WTC11 (cell line): Measurements from ENCODE around the gene GRN. TPM values are rescaled to one million over a fixed set of nuclear protein-coding genes. Genes with fewer than 3 reads are reported as not detected.

Source experiments
- ATAC-seq: fragments of 200-7000 bp; cut with Tn5 transposase; 2 replicates; pipeline ENCODE4 v1.10.0; 2021; ENCODE audit warnings: mild to moderate bottlenecking, moderate library complexity
- CTCF ChIA-PET: fragments of 300-600 bp; sonication (Branson Sonifier 250); formaldehyde crosslinking; loops from one replicate; lab custom pipeline; 2021; ENCODE audit warnings: antibody characterized with exemption; lab: Charles Lee
- POLR2A ChIA-PET: fragments of 350-600 bp; sonication (Branson Sonifier 250); formaldehyde crosslinking; loops from one replicate; lab custom pipeline; 2021; ENCODE audit warnings: antibody characterized with exemption; lab: Charles Lee
- DNase-seq: peaks from one replicate; pipeline ENCODE4 v3.0.0; 2021; ENCODE audit warnings: low spot score
- H3K27ac Mint-ChIP-seq: 2 replicates; pipeline ENCODE4 v1.8.0; 2021; ENCODE audit warnings: mixed read lengths
- H3K27me3 Mint-ChIP-seq: 2 replicates; pipeline ENCODE4 v1.8.0; 2021; ENCODE audit warnings: low read depth, mild to moderate bottlenecking, moderate library complexity, mixed read lengths
- H3K36me3 Mint-ChIP-seq: 2 replicates; pipeline ENCODE4 v1.8.0; 2021; ENCODE audit warnings: mixed read lengths
- H3K4me1 Mint-ChIP-seq: 2 replicates; pipeline ENCODE4 v1.8.0; 2022; ENCODE audit warnings: mixed read lengths
- H3K4me3 Mint-ChIP-seq: 2 replicates; pipeline ENCODE4 v1.8.0; 2021; ENCODE audit warnings: mild to moderate bottlenecking, moderate library complexity, mixed read lengths
- H3K9me3 Mint-ChIP-seq: 2 replicates; pipeline ENCODE4 v1.8.0; 2021; ENCODE audit warnings: mixed read lengths
- ATF1 ChIP-seq: sonication (generic); formaldehyde crosslinking; IDR thresholded peaks from 2 replicates; pipeline ENCODE4 v1.8.1; 2023; ENCODE audit warnings: mild to moderate bottlenecking, moderate library complexity, missing genetic modification reagents
- CDX4 ChIP-seq: fragments of 250-450 bp; sonication (Bioruptor Pico); IDR thresholded peaks from 2 replicates; pipeline ENCODE4 v1.9.0; 2021; ENCODE audit warnings: moderate library complexity, mild to moderate bottlenecking, inconsistent platforms, borderline replicate concordance
- ESRRA ChIP-seq: sonication (generic); formaldehyde crosslinking; IDR thresholded peaks from 2 replicates; pipeline ENCODE4 v1.8.1; 2022; ENCODE audit warnings: mild to moderate bottlenecking, missing genetic modification reagents, borderline replicate concordance
- GRHL2 ChIP-seq: fragments of 250-450 bp; sonication (Bioruptor Pico); IDR thresholded peaks from 2 replicates; pipeline ENCODE4 v1.8.0; 2022; ENCODE audit warnings: mild to moderate bottlenecking, moderate library complexity; ENCODE audit not compliant: insufficient replicate concordance, severe bottlenecking
- IRF2 ChIP-seq: sonication (generic); formaldehyde crosslinking; IDR thresholded peaks from 2 replicates; pipeline ENCODE4 v1.8.0; 2022; ENCODE audit warnings: low read depth, missing genetic modification reagents, borderline replicate concordance
- JUN ChIP-seq: sonication (generic); formaldehyde crosslinking; IDR thresholded peaks from 2 replicates; pipeline ENCODE4 v1.8.0; 2023; ENCODE audit warnings: mild to moderate bottlenecking, missing genetic modification reagents
- MYBL2 ChIP-seq: sonication (generic); formaldehyde crosslinking; IDR thresholded peaks from 2 replicates; pipeline ENCODE4 v1.8.1; 2023; ENCODE audit warnings: mild to moderate bottlenecking, moderate library complexity, missing genetic modification reagents
- NFYB ChIP-seq: sonication (generic); formaldehyde crosslinking; conservative IDR thresholded peaks from 2 replicates; pipeline ENCODE4 v1.8.0; 2022; ENCODE audit warnings: low read depth, missing genetic modification reagents
- OVOL2 ChIP-seq: fragments of 250-450 bp; sonication (Bioruptor Pico); IDR thresholded peaks from 2 replicates; pipeline ENCODE4 v1.9.0; 2021; ENCODE audit warnings: mild to moderate bottlenecking, borderline replicate concordance
- PRRX2 ChIP-seq: fragments of 250-450 bp; sonication (Bioruptor Pico); IDR thresholded peaks from 2 replicates; pipeline ENCODE4 v1.8.0; 2021; ENCODE audit warnings: mild to moderate bottlenecking
- RELA ChIP-seq: sonication (generic); formaldehyde crosslinking; IDR thresholded peaks from 2 replicates; pipeline ENCODE4 v1.8.1; 2022; ENCODE audit warnings: missing genetic modification reagents, mild to moderate bottlenecking, borderline replicate concordance
- SMAD4 ChIP-seq: sonication (generic); formaldehyde crosslinking; IDR thresholded peaks from 2 replicates; pipeline ENCODE4 v1.8.0; 2022; ENCODE audit warnings: mild to moderate bottlenecking, missing genetic modification reagents
- SOX15 ChIP-seq: fragments of 250-450 bp; sonication (Bioruptor Pico); IDR thresholded peaks from 2 replicates; pipeline ENCODE4 v1.9.0; 2021; ENCODE audit warnings: mild to moderate bottlenecking
- TEAD1 ChIP-seq: sonication (generic); formaldehyde crosslinking; IDR thresholded peaks from 2 replicates; pipeline ENCODE4 v1.8.0; 2022; ENCODE audit warnings: mild to moderate bottlenecking, missing genetic modification reagents
- TEAD4 ChIP-seq: sonication (generic); formaldehyde crosslinking; IDR thresholded peaks from 2 replicates; pipeline ENCODE4 v1.8.0; 2022; ENCODE audit warnings: mild to moderate bottlenecking, missing genetic modification reagents
- TP53 ChIP-seq: sonication (generic); formaldehyde crosslinking; IDR thresholded peaks from 2 replicates; pipeline ENCODE4 v1.8.1; 2023; ENCODE audit warnings: mild to moderate bottlenecking, missing genetic modification reagents
- ZBTB21 ChIP-seq: sonication (generic); formaldehyde crosslinking; IDR thresholded peaks from 2 replicates; pipeline ENCODE4 v1.8.1; 2023; ENCODE audit warnings: mild to moderate bottlenecking, missing genetic modification reagents, borderline replicate concordance
- ZNF121 ChIP-seq: sonication (generic); formaldehyde crosslinking; IDR thresholded peaks from 2 replicates; pipeline ENCODE4 v1.8.0; 2023; ENCODE audit warnings: missing genetic modification reagents
- ZNF232 ChIP-seq: sonication (generic); formaldehyde crosslinking; IDR thresholded peaks from 2 replicates; pipeline ENCODE4 v1.8.0; 2022; ENCODE audit warnings: mild to moderate bottlenecking, missing genetic modification reagents
- ZNF317 ChIP-seq: sonication (generic); formaldehyde crosslinking; IDR thresholded peaks from 2 replicates; pipeline ENCODE4 v1.8.1; 2023; ENCODE audit warnings: low read depth, mild to moderate bottlenecking, moderate library complexity, missing genetic modification reagents, borderline replicate concordance
- ZNF423 ChIP-seq: fragments of 250-450 bp; sonication (Bioruptor Pico); IDR thresholded peaks from 2 replicates; pipeline ENCODE4 v2.1.2; 2022; ENCODE audit warnings: mild to moderate bottlenecking, moderate library complexity
- ZNF512 ChIP-seq: sonication (generic); formaldehyde crosslinking; IDR thresholded peaks from 2 replicates; pipeline ENCODE4 v1.8.1; 2022; ENCODE audit warnings: missing genetic modification reagents, borderline replicate concordance
- total RNA-seq: library from RNA; stranded (reverse); gene quantifications from 3 replicates; pipeline ENCODE4 v1.2.3, GENCODE V29; 2021
- TF ChIP-seq, protein P1 (sequence below): fragments of 250-450 bp; sonication (Bioruptor Pico); conservative IDR thresholded peaks from 2 replicates; pipeline ENCODE4 v1.9.0; 2021; ENCODE audit warnings: mild to moderate bottlenecking
- TF ChIP-seq, protein P2 (sequence below): sonication (generic); formaldehyde crosslinking; conservative IDR thresholded peaks from 2 replicates; pipeline ENCODE4 v1.8.1; 2022; ENCODE audit warnings: mild to moderate bottlenecking, missing genetic modification reagents
- TF ChIP-seq, protein P3 (sequence below): sonication (generic); formaldehyde crosslinking; IDR thresholded peaks from 2 replicates; pipeline ENCODE4 v1.8.0; 2022; ENCODE audit warnings: missing genetic modification reagents
- TF ChIP-seq, protein P4 (sequence below): fragments of 250-450 bp; sonication (Bioruptor Pico); IDR thresholded peaks from 2 replicates; pipeline ENCODE4 v1.8.0; 2021; ENCODE audit warnings: mild to moderate bottlenecking

The GRN gene
- total RNA-seq, 1 experiment from 2014 or later: 177 TPM

DNA sequence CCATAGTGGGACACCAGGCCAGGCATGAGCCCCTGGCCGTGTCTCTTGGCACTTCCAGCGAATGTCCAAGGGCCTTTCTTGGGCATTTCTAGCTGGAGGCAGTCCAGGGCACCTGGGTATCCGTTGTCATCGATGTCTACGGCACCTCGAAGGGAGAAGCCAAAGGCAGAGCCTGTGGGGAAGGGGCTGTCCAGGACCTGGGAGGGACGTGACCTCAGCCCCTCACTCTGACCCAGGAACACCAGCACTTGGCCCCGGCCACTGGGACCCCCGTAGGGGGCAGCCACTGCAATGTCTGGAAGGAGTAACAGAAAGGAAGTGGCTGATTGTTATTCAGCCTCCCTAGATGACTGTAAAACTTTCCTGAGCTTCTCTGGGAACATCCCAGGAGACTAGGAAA lies 35.7 kb downstream of the GRN start (continued):
- TF ChIP-seq RELA (CRISPR knock-in tag): no peak

GRCh38 chr17:44381810-44382305 lies 36.8 kb downstream of the GRN start:
- H3K9me3 Mint-ChIP-seq: no peaks in the 10 kb centered on the region
- no peaks in the 10 kb centered on the region for H3K36me3 Mint-ChIP-seq
- no peak overlapping the region for H3K27ac Mint-ChIP-seq
- H3K27me3 Mint-ChIP-seq: peaks cover 48% of the 10 kb centered on the region
- H3K4me1 Mint-ChIP-seq: peaks cover 14% of the 10 kb centered on the region
- POLR2A ChIA-PET: no interaction called here
- CTCF ChIA-PET: interaction anchor here (0.6 to 1.5 kb wide), 4 partner anchors 19 to 586 kb away, joined by 3 to 6 read pairs (median 5); partner anchors contain the start of genes C1QL1 and FAM171A2
- no peak overlapping the region for H3K4me3 Mint-ChIP-seq
- ATAC-seq (no peak), DNase-seq (no peak)
- TF ChIP-seq TEAD1 (no peak), ATF1 (CRISPR knock-in tag) (no peak), ZNF512 (CRISPR knock-in tag) (no peak), ZBTB21 (CRISPR knock-in tag) (no peak), ZNF121 (CRISPR knock-in tag) (no peak), TEAD4 (no peak), JUN (no peak), ZNF423 (CRISPR knock-in tag) (no peak), OVOL2 (CRISPR knock-in tag) (no peak), NFYB (no peak), ZNF317 (CRISPR knock-in tag) (no peak), ESRRA (CRISPR knock-in tag) (no peak)
- TF ChIP-seq, protein P1, sequence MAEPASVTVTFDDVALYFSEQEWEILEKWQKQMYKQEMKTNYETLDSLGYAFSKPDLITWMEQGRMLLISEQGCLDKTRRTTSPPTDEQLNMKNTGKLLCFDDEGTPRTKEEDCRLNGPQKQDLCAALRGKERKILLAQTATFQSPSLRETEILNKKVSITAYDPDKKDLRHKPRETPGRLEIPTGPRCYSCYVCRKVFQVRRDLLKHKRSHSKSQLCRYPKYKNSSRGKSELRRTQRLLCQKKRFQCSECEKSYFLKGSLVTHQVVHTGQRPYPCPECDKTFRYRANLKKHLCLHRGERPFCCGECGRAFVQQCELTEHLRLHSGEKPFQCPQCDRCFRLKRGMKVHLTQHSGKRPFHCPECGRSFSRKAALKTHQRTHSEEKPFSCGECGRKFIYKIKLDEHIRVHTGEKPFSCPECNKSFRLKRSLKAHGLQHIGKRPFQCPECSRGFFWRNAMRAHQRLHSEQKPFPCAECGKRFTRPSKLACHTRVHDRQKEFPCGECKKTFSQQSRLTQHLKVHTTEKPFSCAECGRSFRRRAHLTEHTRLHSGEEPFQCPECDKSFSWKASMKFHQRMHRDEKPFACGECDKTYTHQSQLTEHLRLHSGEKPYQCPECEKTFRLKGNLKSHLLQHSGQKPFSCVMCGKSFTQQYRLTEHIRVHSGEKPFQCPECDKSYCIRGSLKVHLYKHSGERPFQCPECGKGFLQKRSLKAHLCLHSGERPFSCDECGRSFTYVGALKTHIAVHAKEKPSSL: no peak

DNA sequence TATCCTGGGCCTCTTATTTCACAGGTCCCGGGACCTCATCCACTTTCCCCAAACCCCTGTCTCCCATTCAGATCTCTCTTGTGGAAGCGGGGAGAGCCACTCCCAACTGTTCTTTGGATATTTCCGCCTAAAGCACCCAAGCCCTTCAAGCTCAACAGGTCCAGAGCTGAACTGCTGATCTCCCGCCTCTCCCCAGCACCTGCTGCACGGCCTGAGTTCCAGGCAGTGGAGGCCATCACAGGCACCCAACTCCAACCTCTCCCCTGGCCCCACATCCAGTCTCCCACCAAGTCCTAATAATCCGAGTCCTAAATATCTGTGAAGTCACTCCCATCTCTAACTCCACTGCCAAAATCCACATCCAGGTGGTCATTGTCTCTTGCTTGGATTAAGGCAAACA lies 37.8 kb downstream of the GRN start:
- POLR2A ChIA-PET: no interaction called here
- peaks cover 14% of the 10 kb centered on the region for H3K4me1 Mint-ChIP-seq
- H3K27ac Mint-ChIP-seq: no peak overlapping the region
- ATAC-seq (no peak), DNase-seq (no peak)
- H3K9me3 Mint-ChIP-seq: no peaks in the 10 kb centered on the region
- CTCF ChIA-PET: interaction anchor here (1.4 to 1.5 kb wide), 2 partner anchors 20 to 140 kb away, joined by 4 to 6 read pairs; partner anchors contain the start of gene FAM171A2
- no peaks in the 10 kb centered on the region for H3K36me3 Mint-ChIP-seq
- peaks cover 57% of the 10 kb centered on the region for H3K27me3 Mint-ChIP-seq
- no peak overlapping the region for H3K4me3 Mint-ChIP-seq
- TF ChIP-seq TP53 (CRISPR knock-in tag) (no peak), PRRX2 (CRISPR knock-in tag) (no peak), SOX15 (CRISPR knock-in tag) (no peak), GRHL2 (CRISPR knock-in tag) (no peak), CDX4 (no peak), SMAD4 (CRISPR knock-in tag) (no peak), ZNF232 (no peak), MYBL2 (CRISPR knock-in tag) (no peak), IRF2 (CRISPR knock-in tag) (no peak)
- TF ChIP-seq, protein P2, sequence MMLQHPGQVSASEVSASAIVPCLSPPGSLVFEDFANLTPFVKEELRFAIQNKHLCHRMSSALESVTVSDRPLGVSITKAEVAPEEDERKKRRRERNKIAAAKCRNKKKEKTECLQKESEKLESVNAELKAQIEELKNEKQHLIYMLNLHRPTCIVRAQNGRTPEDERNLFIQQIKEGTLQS (CRISPR knock-in tag): no peak
- TF ChIP-seq, protein P3, sequence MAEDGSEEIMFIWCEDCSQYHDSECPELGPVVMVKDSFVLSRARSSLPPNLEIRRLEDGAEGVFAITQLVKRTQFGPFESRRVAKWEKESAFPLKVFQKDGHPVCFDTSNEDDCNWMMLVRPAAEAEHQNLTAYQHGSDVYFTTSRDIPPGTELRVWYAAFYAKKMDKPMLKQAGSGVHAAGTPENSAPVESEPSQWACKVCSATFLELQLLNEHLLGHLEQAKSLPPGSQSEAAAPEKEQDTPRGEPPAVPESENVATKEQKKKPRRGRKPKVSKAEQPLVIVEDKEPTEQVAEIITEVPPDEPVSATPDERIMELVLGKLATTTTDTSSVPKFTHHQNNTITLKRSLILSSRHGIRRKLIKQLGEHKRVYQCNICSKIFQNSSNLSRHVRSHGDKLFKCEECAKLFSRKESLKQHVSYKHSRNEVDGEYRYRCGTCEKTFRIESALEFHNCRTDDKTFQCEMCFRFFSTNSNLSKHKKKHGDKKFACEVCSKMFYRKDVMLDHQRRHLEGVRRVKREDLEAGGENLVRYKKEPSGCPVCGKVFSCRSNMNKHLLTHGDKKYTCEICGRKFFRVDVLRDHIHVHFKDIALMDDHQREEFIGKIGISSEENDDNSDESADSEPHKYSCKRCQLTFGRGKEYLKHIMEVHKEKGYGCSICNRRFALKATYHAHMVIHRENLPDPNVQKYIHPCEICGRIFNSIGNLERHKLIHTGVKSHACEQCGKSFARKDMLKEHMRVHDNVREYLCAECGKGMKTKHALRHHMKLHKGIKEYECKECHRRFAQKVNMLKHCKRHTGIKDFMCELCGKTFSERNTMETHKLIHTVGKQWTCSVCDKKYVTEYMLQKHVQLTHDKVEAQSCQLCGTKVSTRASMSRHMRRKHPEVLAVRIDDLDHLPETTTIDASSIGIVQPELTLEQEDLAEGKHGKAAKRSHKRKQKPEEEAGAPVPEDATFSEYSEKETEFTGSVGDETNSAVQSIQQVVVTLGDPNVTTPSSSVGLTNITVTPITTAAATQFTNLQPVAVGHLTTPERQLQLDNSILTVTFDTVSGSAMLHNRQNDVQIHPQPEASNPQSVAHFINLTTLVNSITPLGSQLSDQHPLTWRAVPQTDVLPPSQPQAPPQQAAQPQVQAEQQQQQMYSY (CRISPR knock-in tag): no peak
- TF ChIP-seq, protein P4, sequence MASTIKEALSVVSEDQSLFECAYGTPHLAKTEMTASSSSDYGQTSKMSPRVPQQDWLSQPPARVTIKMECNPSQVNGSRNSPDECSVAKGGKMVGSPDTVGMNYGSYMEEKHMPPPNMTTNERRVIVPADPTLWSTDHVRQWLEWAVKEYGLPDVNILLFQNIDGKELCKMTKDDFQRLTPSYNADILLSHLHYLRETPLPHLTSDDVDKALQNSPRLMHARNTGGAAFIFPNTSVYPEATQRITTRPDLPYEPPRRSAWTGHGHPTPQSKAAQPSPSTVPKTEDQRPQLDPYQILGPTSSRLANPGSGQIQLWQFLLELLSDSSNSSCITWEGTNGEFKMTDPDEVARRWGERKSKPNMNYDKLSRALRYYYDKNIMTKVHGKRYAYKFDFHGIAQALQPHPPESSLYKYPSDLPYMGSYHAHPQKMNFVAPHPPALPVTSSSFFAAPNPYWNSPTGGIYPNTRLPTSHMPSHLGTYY (CRISPR knock-in tag): no peak
